ENCODE results near the gene CORO1C. TPM values are rescaled to one million over a fixed set of nuclear protein-coding genes. Genes with fewer than 3 reads are reported as not detected.

Gene CORO1C
- total RNA-seq, 3 donors from 2014 or later (not counting 1 experiment from before 2014, with no cell fraction given) = 28.9 to 43.5 (median 36.0) TPM

- no peaks in the 10 kb centered on the region for H3K27me3 ChIP-seq (ENCODE audit: control insufficient read depth, insufficient read depth, low read length)
- no peak overlapping the region for H3K27ac Mint-ChIP-seq
- intact Hi-C loops (cut with micrococcal nuclease) = no loop called here
- H3K9me3 ChIP-seq (ENCODE audit: control insufficient read depth, insufficient read depth, low read length) = no peaks in the 10 kb centered on the region
- H3K4me1 ChIP-seq (ENCODE audit: control insufficient read depth, insufficient read depth, low read length) = no peaks in the 10 kb centered on the region
- 99% methylated on average over 4 of the region's 5 CpGs for WGBS (ENCODE audit: insufficient coverage)
- DNase-seq (no peak), ATAC-seq (no peak)
- no peaks in the 10 kb centered on the region for H3K9me3 Mint-ChIP-seq
- no peak for TF ChIP-seq CTCF (IDR thresholded peaks at IDR 0.05)
- peaks cover 8% of the 10 kb centered on the region for H3K36me3 Mint-ChIP-seq
- no peaks in the 10 kb centered on the region for H3K4me1 Mint-ChIP-seq
- no peak overlapping the region for H3K4me3 ChIP-seq (ENCODE audit: low read length)
- H3K36me3 ChIP-seq (ENCODE audit: control insufficient read depth, insufficient read depth, low read length) = peaks cover 2% of the 10 kb centered on the region
- H3K27me3 Mint-ChIP-seq (ENCODE audit: low read depth in 2 of 2) = no peaks in the 10 kb centered on the region
- no peak overlapping the region for H3K4me3 Mint-ChIP-seq
- no peak overlapping the region for H3K27ac ChIP-seq (ENCODE audit: low read length)
Observed at GRCh38 chr12:108676707-108677106, 54.6 kb downstream of the CORO1C start.

- H3K9me3 ChIP-seq (ENCODE audit: control insufficient read depth, insufficient read depth, low read length) = no peaks in the 10 kb centered on the region
- intact Hi-C loops (cut with micrococcal nuclease) = no loop called here
- Mint-ChIP-seq H3K27me3 (ENCODE audit: low read depth in 2 of 2) (no peaks in the 10 kb centered on the region), H3K4me3 (no peak overlapping the region), H3K4me1 (peaks cover 0 to 3% of the 10 kb centered on the region in 2 donors), H3K27ac (no peak overlapping the region), H3K9me3 (no peaks in the 10 kb centered on the region), H3K36me3 (peaks cover 8% of the 10 kb centered on the region)
- no peaks in the 10 kb centered on the region for H3K4me1 ChIP-seq (ENCODE audit: control insufficient read depth, insufficient read depth, low read length)
- DNase-seq = no peak
- no peaks in the 10 kb centered on the region for H3K27me3 ChIP-seq (ENCODE audit: control insufficient read depth, insufficient read depth, low read length)
- no peak overlapping the region for H3K27ac ChIP-seq (ENCODE audit: low read length)
- H3K36me3 ChIP-seq (ENCODE audit: control insufficient read depth, insufficient read depth, low read length) = peaks cover 2% of the 10 kb centered on the region
- no peak overlapping the region for H3K4me3 ChIP-seq (ENCODE audit: low read length)
- WGBS (ENCODE audit: insufficient coverage) = 100% methylated on average over 3 of the region's 4 CpGs
- TF ChIP-seq CTCF (IDR thresholded peaks at IDR 0.05) = no peak
- no peak for ATAC-seq
Observed at GRCh38 chr12:108675792-108676191, 55.5 kb downstream of the CORO1C start.

- Histone ChIP-seq H3K27me3 (ENCODE audit: control insufficient read depth, insufficient read depth, low read length) (no peaks in the 10 kb centered on the region), H3K4me1 (ENCODE audit: control insufficient read depth, insufficient read depth, low read length) (no peaks in the 10 kb centered on the region), H3K9me3 (ENCODE audit: control insufficient read depth, insufficient read depth, low read length) (no peaks in the 10 kb centered on the region), H3K36me3 (ENCODE audit: control insufficient read depth, insufficient read depth, low read length) (no peaks in the 10 kb centered on the region), H3K27ac (ENCODE audit: low read length) (no peak overlapping the region), H3K4me3 (ENCODE audit: low read length) (no peak overlapping the region)
- Mint-ChIP-seq H3K9me3 (no peaks in the 10 kb centered on the region), H3K27me3 (ENCODE audit: low read depth in 2 of 2) (no peaks in the 10 kb centered on the region), H3K4me1 (peaks cover 0 to 3% of the 10 kb centered on the region in 2 donors), H3K36me3 (peaks cover 8% of the 10 kb centered on the region), H3K4me3 (no peak overlapping the region), H3K27ac (no peak overlapping the region)
- ATAC-seq (no peak), DNase-seq (no peak)
- no peak for TF ChIP-seq CTCF (IDR thresholded peaks at IDR 0.05)
- intact Hi-C loops (cut with micrococcal nuclease) = no loop called here
- WGBS (ENCODE audit: insufficient coverage) = 100% methylated on average over 3 of the region's 3 CpGs
Observed at GRCh38 chr12:108672054-108672453, 59.3 kb downstream of the CORO1C start.

- 52% methylated on average over 3 of the region's 3 CpGs for WGBS (ENCODE audit: insufficient coverage)
- H3K36me3 ChIP-seq (ENCODE audit: control insufficient read depth, insufficient read depth, low read length) = no peaks in the 10 kb centered on the region
- Mint-ChIP-seq H3K36me3 (peaks cover 8% of the 10 kb centered on the region), H3K27ac (no peak overlapping the region), H3K4me3 (no peak overlapping the region), H3K4me1 (peaks cover 0 to 3% of the 10 kb centered on the region in 2 donors), H3K9me3 (no peaks in the 10 kb centered on the region), H3K27me3 (ENCODE audit: low read depth in 2 of 2) (no peaks in the 10 kb centered on the region)
- no peak overlapping the region for H3K4me3 ChIP-seq (ENCODE audit: low read length)
- no peak overlapping the region for H3K27ac ChIP-seq (ENCODE audit: low read length)
- no peak for TF ChIP-seq CTCF (IDR thresholded peaks at IDR 0.05)
- H3K4me1 ChIP-seq (ENCODE audit: control insufficient read depth, insufficient read depth, low read length) = no peaks in the 10 kb centered on the region
- ATAC-seq (no peak), DNase-seq (no peak)
- intact Hi-C loops (cut with micrococcal nuclease) = no loop called here
- no peaks in the 10 kb centered on the region for H3K9me3 ChIP-seq (ENCODE audit: control insufficient read depth, insufficient read depth, low read length)
- H3K27me3 ChIP-seq (ENCODE audit: control insufficient read depth, insufficient read depth, low read length) = no peaks in the 10 kb centered on the region
Observed at GRCh38 chr12:108671110-108671509, 60.2 kb downstream of the CORO1C start.

Data from natural killer cell (primary cell).